Heart left ventricle (tissue), 16 donors: ENCODE data around the gene CKB. TPM values are rescaled to one million over a fixed set of nuclear protein-coding genes. Genes with fewer than 3 reads are reported as not detected.

Source experiments
- ATAC-seq, 4 donors: fragments of 200-7000 bp; cut with Tn5 transposase; one replicate each; pipeline ENCODE4 v1.9.1; 2020 to 2022; ENCODE audit warnings: moderate library complexity in 4 of 4, mild to moderate bottlenecking in 3 of 4, moderate number of reproducible peaks in 1 of 4
- DNase-seq, 5 donors: peaks; one replicate each; pipeline ENCODE4 v3.0.0-alpha.2; 2020
- H3K27ac ChIP-seq, 12 donors: fragments of 200-600 bp; sonication (generic) in 4 of 12; one replicate each; pipeline versions ENCODE4 v1.5.0 to v1.8.0; 2016 to 2022; ENCODE audit warnings: mild to moderate bottlenecking in 2 of 12
- H3K27me3 ChIP-seq, 9 donors: fragments of 200-600 bp; sonication (generic) in 2 of 9; one replicate each; pipeline versions ENCODE4 v1.5.1 to v1.8.0; 2016 to 2022; ENCODE audit warnings: mild to moderate bottlenecking in 3 of 9
- H3K36me3 ChIP-seq, 9 donors: fragments of 200-600 bp; sonication (generic) in 2 of 9; one replicate each; pipeline versions ENCODE4 v1.5.0 to v1.8.0; 2018 to 2022; ENCODE audit warnings: mild to moderate bottlenecking in 2 of 9
- H3K4me1 ChIP-seq, 12 donors: fragments of 200-600 bp; sonication (generic) in 4 of 12; one replicate each; pipeline versions ENCODE4 v1.5.0 to v1.8.0; 2016 to 2022; ENCODE audit warnings: mild to moderate bottlenecking in 3 of 12
- H3K4me3 ChIP-seq, 12 donors: fragments of 200-600 bp; sonication (generic) in 4 of 12; one replicate each; pipeline versions ENCODE4 v1.5.0 to v1.8.0; 2017 to 2022; ENCODE audit warnings: mild to moderate bottlenecking in 9 of 12, moderate library complexity in 4 of 12
- H3K9me3 ChIP-seq, 12 donors: fragments of 200-600 bp; sonication (generic) in 4 of 12; one replicate each; pipeline versions ENCODE4 v1.5.0 to v1.8.0; 2016 to 2022; ENCODE audit warnings: mild to moderate bottlenecking in 1 of 12
- CTCF ChIP-seq, 12 donors: fragments of 200-600 bp; sonication (generic) in 4 of 12; IDR thresholded peaks; one replicate each; pipeline versions ENCODE4 v1.5.0 to v1.8.0; 2018 to 2022; ENCODE audit warnings: antibody characterized with exemption in 12 of 12, mild to moderate bottlenecking in 5 of 12
- POLR2A ChIP-seq, 2 donors: fragments of 450-650 bp; IDR thresholded peaks; one replicate each; pipeline ENCODE4 v1.6.1; 2017; ENCODE audit warnings: antibody characterized with exemption in 2 of 2, mild to moderate bottlenecking in 2 of 2, moderate library complexity in 2 of 2
- WGBS, 4 donors: extraction: QIAGEN DNeasy Blood & Tissue Kit in 2 of 4; methylation state at CpG; one replicate each; pipeline versions ENCODE4 v1.1.5 to v1.1.7; 2013 to 2018; 5-methylcytosine and 5-hydroxymethylcytosine counted together
- intact Hi-C, 10 donors: fragments of 100-400 bp; cut with DNase I; formaldehyde crosslinking; loops; one replicate each; pipeline versions ENCODE4 v1.11.1 to v1.14.2; 2022
- polyA plus RNA-seq, 2 donors: library from polyadenylated mRNA; stranded (reverse); fragments of 200-250 nt; gene quantifications; one replicate each; pipeline ENCODE4 v1.2.3, GENCODE V29; 2013
- total RNA-seq, 9 donors: library from RNA; depleted of rRNA in 2 of 9; stranded (reverse); fragments of >200 nt in 2 of 9; fragmentation: NEBNext Ultra II Directional in 3 of 9; extraction: Animal tissue kit (Norgen Biotek cat#: 25700) in 3 of 9; gene quantifications; one replicate each; pipeline versions ENCODE4 v1.1.0 to v1.2.4, GENCODE V29; 2016 to 2023
- donor health status: ischemic (EF 13 %, LVEDD 7.1; RV severe dilation, severe dysfunction).
- donor health status: healthy with polysubstance abuse.
- donor health status: DM: no; HTN: yes; CAD: no.
- donor health status: DM: no; HTN: no; CAD: no.
- donor health status: ischemic (EF 25% LVEDD 6.9; RV normal size, moderate dysfunction).
- donor health status: ischemic (EF 25% LVEDD 5.7; RV mildly dilated, moderate dysfunction).
- donor health status: healthy.
- donor health status: DM: yes; HTN: yes; CAD: no.
- donor health status: ischemic (EF 35%, LVEDD 5.7; RV mildly dilated, moderate dysfunction).
- donor health status: nonischemic (EF 11% LVEDD 7.7; RV severe dilation, severe dysfunction).
- donor health status: DM: yes; HTN: yes; CAD: no.
- donor health status: PGD.
- donor health status: ischemic (EF 29% LVEDD 5.4; RV normal size, mild dysfunction).
- donor health status: nonischemic (EF 23%, LVEDD 6.1; RV moderate dilation, normal function).

The CKB gene
- total and polyA plus RNA-seq, 11 donors: 203 to 1,105 (median 529) TPM

DNA sequence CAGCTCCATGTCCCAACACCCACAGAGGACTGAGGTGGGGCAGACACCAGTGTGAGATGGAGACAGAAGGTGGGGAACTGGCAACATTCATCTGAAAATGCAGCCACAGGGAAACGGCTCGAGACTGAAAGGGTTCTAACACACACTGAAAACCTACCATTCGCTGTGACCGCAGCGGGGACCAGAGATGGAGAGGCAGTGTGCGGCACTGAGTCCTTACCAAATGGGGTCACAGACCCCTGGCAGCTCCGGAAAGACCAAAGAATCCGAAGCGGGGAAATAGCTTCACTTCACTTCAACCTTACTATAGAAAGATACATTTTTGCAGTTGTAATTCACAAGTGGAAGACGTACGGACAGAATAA, 30.2 kb upstream of the CKB start:
- H3K9me3 ChIP-seq: no peaks in the 10 kb centered on the region
- TF ChIP-seq CTCF (IDR thresholded peaks at IDR 0.05): no peak
- peak overlapping the region; percentile 63 to 98 (median 91) for H3K27ac ChIP-seq
- no peaks in the 10 kb centered on the region for H3K27me3 ChIP-seq
- intact Hi-C loops: loop anchor here in 2 of 10 donors (5.0 to 10.0 kb wide), 2 partner anchors 36 to 1032 kb away; no protein-coding TSS in a partner anchor
- peaks cover 0 to 15% (median 5%) of the 10 kb centered on the region in 9 donors for H3K36me3 ChIP-seq
- H3K4me3 ChIP-seq: no peak overlapping the region
- DNase-seq (no peak), ATAC-seq (no peak)
- WGBS, 4 donors: 91 to 94% (median 92%) methylated on average over 11 of the region's 11 CpGs
- peaks cover 0 to 88% (median 50%) of the 10 kb centered on the region in 12 donors for H3K4me1 ChIP-seq

- peak overlapping the region; percentile 63 to 98 (median 91) for H3K27ac ChIP-seq
- H3K27me3 ChIP-seq: no peaks in the 10 kb centered on the region
- peaks cover 0 to 9% (median 1%) of the 10 kb centered on the region in 9 donors for H3K36me3 ChIP-seq
- peak in 3 of 5 donors; percentile 49 to 80 (median 61) for DNase-seq
- ATAC-seq: peak; percentile 27 to 57 (median 40)
- peak overlapping the region in 8 of 12 donors; percentile 24 to 43 (median 30) for H3K4me3 ChIP-seq
- TF ChIP-seq POLR2A (IDR thresholded peaks at IDR 0.05) (no peak), CTCF (IDR thresholded peaks at IDR 0.05) (no peak)
- 35 to 56% (median 44%) methylated on average over 16 to 18 of the region's 18 CpGs for WGBS, 4 donors
- H3K4me1 ChIP-seq: peaks cover 0 to 83% (median 45%) of the 10 kb centered on the region in 12 donors
- no peaks in the 10 kb centered on the region for H3K9me3 ChIP-seq
- intact Hi-C loops: loop anchor here in 2 of 10 donors (5.0 to 10.0 kb wide), 2 partner anchors 35 to 1033 kb away; no protein-coding TSS in a partner anchor
These were observed 29.6 kb upstream of the CKB start for GRCh38 chr14:103552011-103552845.

DNA sequence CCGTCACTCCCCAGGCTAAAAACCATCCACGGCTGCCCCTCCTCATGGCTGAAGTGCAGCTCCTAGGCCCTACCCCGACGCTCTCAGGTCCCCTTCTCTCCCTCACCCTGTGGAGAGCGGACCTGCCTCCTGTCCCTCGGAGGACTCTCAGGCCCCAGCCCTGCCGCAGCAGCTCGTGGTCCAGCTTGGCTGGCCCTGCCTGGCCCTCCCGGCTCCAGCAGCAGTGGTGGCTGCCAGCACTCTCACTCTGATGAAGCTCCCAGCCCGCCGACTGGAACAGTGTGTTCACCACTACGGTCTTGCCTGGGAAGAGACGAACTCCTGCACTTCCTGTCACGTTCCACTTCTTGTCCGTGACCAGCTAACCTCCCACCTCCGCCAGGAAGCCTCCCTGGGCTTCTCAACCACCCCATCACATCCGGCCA, 28.7 kb upstream of the CKB start:
- no peak for TF ChIP-seq POLR2A (IDR thresholded peaks at IDR 0.05)
- no peak for TF ChIP-seq CTCF (IDR thresholded peaks at IDR 0.05)
- peak overlapping the region in 8 of 12 donors; percentile 24 to 43 (median 30) for H3K4me3 ChIP-seq
- WGBS, 4 donors: 36 to 51% (median 44%) methylated on average over 15 to 17 of the region's 17 CpGs
- H3K27ac ChIP-seq: peak overlapping the region; percentile 63 to 98 (median 91)
- no peaks in the 10 kb centered on the region for H3K27me3 ChIP-seq
- H3K9me3 ChIP-seq: no peaks in the 10 kb centered on the region
- H3K36me3 ChIP-seq: peaks cover 0 to 2% (median 0%) of the 10 kb centered on the region in 9 donors
- intact Hi-C loops: loop anchor here in 2 of 10 donors (5.0 to 10.0 kb wide), 2 partner anchors 34 to 1033 kb away; no protein-coding TSS in a partner anchor
- ATAC-seq: peak; percentile 41 to 71 (median 53)
- DNase-seq: peak in 4 of 5 donors; percentile 64 to 87 (median 80)
- H3K4me1 ChIP-seq: peaks cover 0 to 85% (median 44%) of the 10 kb centered on the region in 12 donors
